Hypothalamus (tissue), 51 donors: ENCODE measurements around the gene JMJD7.

Source experiments
- DNase-seq, 51 donors: peaks; one replicate each; lab custom pipeline; 2025; lab: John Stamatoyannopoulos, UW

JMJD7 gene

DNA sequence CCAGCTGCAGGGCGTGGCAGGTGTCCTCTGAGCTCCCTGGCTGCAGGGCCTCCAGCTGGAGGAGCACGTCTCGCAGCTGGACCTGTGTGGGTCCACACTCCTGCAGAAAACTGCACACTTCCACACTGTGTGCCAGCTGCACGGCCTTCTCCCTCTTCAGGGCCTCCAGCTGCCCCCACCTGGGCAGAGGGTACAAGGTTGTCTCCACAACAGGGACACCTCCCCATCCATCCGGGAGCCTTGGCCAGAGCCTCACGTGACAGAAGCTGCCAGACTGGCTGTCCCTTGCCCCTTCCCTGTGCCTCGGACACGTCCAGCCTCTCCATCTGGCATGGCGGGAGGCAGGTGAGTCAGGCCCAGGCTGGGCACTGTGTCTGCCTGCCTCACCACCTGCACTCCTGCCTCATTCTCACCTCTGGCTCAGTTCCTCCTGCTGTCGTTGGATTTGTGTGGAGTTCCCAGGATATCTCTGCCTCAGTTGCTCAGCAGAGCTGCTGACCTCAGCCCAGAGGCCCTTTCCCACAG lies 51.5 kb downstream of the JMJD7 start:
- DNase-seq: no peak

DNA sequence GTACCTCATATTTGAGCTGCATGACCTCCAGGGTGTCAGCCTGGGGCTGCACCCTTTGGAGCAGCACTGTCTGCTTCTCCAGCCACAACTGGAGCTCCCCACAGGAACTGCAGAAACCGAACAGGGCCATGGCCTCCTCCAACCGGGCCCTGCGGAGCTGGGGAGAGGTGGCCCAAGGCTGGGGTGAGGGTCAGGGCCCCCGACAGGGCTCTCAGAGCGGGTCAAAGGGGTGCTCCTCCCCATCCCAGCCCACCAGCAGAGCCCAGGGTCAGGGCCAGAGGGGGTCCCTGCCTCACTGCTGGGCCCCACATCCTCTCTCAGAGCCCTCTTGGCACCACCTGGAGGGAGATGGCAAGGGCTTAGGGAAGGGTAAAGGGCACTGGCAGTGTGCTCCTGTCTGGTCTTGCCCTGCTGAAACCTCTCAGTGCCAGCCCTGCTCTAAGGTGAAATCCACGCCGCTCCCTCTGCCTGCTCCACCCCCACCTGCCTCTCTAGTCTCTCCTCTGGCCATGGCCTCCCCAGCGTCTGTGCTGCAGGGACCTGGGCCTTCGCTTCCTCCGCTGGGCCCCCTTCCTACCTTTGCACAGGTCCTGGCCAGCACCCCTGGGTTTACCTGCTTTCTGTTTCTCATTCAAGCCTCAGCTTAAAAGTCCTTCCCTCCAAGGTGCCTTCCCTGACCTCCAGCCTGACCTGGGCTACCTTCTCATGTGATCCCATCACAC lies 52.4 kb downstream of the JMJD7 start:
- no peak for DNase-seq

DNA sequence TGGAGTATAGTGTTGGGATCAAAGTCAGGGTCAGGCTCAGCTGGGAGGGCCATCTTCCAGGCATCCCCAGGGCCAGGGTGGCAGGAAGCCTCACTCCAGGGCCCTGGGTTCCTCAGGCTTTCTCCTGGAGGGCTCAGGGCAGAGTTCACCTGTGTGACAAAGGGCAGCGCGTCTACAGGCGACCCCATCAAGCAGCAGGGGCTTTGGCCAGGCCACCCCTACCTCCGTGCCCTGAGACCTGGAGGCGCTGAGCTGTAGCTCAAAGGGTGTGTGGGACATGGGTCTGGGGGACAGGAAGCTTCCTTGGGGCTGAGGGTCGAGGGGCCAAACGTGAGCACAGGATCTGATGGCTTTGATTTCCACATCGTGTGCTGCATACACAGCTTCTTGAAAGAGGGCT lies 53.2 kb downstream of the JMJD7 start:
- no peak for DNase-seq

DNA sequence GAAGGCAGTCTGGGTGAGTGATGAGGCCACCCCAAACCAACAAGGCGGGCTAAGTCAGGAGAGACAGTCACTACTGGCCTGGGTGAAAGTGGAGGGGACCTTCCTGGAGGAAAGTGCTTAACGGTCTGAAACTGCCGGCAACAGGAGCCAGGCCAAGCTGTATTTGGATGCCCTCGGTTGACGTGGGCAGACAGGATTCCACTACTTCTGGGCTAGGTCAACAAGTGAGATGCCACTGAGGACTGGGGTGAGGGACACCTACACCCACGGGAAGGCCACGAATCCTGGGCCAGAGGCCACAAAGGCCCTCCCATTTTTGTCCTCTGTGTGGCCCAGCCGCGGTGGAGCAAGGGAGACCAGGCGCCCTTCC lies 53.6 kb downstream of the JMJD7 start:
- no peak for DNase-seq

DNA sequence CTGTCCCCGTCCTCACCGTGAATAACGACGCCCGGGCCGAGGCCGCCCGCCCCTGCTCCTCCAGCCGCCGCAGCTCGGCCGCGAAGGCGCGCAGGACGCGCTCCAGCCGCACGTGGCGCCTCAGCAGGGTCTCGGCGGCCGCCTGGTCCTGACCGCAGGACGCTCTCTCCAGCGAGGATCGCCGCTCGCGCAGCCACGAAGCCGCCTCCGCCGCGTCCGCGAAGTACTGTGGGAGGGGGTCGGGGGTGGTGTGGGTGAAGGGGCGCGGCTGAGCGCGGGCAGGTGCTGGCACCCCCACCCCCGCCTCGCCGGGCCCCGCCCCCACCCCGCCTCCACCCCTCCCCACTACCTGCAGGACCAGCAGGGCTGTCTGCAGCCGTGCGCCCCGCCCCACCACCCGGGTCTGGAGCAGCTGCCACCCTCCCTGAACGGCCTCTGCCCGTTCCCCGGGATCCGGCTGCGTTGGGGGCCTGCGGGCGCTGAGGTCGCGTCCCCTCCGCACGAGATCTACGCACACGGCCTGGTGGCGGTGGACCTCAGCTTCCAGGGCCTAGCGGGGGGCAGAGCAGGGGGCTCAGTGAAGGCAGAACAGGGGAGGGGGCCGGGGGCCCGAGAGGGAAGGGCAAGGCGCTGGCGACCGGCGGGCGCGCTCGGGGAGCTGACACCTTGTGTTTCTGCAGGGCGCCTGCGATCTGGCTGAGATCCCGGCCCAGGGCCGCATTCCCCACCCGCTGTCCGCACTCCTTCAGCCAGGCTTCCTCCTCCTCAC lies 54.2 kb downstream of the JMJD7 start:
- no peak for DNase-seq

DNA sequence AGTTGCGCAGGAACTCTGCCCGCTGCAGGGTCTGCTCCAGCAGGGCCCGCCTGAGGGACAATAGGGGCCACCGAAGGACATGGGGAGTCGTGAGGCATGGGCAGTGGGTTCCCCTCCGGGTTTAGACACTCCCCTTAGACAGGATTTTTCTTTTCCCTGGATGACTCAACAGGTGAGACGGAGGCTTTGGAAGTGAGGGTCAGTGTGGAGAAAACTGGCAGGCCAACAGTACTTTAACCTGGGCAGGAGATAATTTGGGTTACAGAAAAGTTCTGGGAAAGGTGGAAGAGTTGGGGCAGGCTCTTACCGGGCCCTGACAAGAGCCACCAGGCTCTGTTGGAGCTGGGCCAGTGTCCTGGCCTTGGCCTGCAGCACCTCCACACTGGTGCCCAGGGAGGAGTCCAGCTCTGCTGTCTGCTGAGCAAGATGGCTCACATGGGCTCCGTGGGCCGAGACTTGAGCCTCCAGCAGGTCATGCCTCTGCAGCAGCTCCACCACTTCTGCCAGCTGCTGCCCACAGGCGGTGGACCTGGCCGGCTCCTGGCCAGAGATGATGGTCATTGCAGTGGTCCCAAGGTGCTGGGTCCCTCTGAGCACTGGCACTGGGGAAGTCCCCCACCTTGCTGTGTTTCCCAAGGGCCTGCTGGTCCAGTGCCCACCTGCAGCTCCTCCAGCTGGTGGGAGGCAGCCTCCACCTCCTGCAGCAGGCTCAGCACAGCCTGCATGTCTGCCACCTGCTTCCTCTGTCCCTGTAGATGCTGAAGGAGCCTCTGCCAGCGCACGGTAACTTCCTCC lies 55.0 kb downstream of the JMJD7 start:
- DNase-seq: peak in 1 of 51 donors; percentile 22

DNA sequence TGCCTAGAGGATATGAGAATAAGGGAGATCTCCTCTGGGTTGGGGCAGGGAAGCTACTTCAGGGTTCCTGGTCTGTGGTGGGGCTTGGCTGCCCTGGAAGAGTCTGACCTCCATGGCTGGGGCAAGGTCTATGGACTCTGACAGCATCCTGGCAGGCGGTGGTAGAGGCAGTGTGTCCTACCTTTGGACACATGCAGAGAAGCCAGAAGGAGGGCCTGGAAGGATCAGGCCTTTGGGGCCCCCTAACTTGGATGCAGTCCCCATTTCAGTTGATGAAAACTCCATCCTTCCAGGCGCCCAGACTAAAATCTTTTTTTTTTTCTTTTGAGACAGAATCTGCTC lies 55.6 kb downstream of the JMJD7 start:
- no peak for DNase-seq

DNA sequence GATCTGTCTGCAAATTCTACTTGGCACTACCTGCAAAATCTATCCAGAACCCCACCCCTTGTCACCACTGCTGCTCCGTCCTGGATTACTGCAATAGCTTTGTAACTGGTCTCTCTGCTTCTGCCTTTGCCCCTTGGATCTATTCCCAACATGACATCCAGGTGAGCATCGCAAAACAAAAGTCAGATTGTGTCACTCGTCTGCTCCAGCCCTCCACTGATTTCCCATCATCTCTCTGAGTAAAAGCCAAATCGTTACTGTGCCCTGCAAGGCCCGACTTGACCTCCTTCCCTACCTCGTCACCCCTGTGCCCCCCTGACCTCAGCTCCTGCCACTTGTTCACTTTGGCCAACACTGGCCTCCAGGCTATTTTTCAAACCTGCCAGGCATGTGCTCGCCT lies 56.6 kb downstream of the JMJD7 start:
- no peak for DNase-seq

DNA sequence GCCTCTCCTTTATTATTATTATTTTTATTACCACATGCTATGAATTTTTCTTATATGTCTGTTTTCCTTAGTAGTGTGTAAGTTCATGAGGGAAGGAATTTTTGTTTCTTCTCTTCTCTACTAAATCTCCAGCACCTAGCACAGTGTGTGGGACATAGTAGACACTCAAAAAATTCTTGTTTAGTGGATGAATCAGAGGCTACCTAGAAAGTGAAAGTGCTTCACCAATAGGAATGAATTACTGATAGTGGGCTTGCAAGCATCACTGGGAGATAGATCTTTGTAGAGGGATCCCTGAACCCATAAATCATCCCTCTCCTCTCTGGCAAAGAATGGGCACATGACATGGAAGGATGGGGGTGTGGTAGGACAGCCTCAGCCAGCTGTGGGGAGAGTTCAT lies 57.4 kb downstream of the JMJD7 start:
- no peak for DNase-seq

DNA sequence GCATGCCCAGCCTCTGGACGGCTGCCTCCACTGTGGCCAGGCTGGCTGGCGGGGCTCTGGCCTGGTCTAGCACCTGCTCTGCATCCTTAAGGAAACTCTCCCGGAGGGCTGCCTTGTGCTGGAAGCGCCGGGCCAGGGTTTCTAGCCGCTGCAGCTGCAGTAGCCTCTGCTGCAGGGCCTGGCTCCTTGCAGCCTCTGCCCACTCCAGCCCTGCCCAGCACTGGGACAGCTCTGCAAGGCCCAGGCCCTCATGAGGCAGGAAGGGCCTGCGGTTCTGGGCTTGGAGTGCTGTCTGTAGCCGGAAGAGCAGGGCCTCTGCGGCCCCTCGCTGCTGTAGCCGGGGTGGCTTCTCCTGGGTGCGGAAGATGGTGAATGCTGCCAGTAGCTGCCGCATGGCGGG lies 57.9 kb downstream of the JMJD7 start:
- DNase-seq: no peak

DNA sequence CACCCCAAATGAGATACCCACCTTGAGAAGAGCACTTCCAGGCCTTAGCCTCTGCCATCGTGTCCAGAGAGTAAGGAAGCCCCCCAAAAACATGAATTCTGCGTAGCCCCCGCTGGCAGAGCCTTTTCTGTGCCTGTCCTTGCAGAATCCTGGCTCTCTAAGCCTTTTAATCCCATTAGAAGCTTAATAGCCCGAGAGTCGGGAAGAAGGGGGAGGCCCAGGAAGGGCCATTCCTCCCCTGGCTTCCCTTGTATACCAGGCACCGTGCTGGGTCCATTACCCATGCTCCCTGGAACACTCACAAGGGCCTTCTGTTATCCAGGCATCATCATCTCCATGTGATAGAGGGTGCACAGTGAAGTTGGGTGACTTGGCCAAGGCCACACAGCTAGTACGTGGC lies 58.8 kb downstream of the JMJD7 start:
- no peak for DNase-seq

DNA sequence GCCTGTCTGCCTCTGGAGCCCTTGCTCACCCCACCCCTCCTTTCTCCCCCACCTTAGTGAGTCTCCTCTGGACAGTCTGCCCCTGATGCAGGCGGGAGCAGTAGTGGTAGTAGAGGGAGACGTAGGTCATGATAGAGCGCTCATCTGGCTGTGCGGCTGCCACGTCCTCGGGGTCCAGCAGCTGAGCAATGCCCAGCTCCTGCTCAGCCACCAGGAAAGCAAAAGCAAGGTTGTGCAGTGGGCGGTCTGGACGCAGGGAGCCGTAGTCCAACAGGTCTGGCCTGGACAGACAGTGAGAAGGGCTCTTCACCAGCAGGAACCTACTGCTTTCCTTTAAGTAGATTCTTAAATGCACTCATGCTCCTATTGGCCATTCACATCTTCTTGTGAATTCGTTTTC lies 59.3 kb downstream of the JMJD7 start:
- no peak for DNase-seq
